Stimulated activated CD4-positive, alpha-beta T cell treated with anti-CD3 and anti-CD28 coated beads, Interleukin-2, amount 100 ng/mL, for 4 hours (primary cell): ENCODE results near the gene NUP210L.
A peak's percentile ranks its signal among the peaks of the same experiment; 100 is the strongest.
"Not testable (repeated sequence)": the region's sequence is repeated elsewhere in the genome, so short reads cannot be mapped to it uniquely, and the experiment has no call there.

ENCODE experiments used
- DNase-seq: peaks from one replicate; pipeline ENCODE4 v3.0.0-alpha.2; 2020; ENCODE audit warnings: low read depth

NUP210L gene

DNA sequence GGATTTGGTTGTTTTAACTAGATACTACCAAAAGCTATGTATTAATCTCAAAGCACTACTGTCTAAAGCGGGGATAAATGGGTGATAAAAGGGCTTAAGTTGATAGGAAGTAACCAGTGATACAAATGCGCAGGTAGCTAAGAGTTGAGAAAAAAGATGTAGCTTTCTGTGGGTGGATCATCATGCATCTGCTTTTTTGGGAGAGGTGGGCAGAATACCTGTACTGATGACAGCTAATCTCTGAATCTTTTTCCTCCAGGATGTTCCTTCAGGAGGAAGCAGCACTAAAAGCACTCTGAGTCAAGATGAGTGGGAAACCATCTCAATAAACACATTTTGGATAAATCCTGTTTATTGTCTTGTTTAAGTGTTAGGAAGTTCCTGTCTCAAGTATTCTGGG lies 163.1 kb downstream of the NUP210L start:
- no peak for DNase-seq

DNA sequence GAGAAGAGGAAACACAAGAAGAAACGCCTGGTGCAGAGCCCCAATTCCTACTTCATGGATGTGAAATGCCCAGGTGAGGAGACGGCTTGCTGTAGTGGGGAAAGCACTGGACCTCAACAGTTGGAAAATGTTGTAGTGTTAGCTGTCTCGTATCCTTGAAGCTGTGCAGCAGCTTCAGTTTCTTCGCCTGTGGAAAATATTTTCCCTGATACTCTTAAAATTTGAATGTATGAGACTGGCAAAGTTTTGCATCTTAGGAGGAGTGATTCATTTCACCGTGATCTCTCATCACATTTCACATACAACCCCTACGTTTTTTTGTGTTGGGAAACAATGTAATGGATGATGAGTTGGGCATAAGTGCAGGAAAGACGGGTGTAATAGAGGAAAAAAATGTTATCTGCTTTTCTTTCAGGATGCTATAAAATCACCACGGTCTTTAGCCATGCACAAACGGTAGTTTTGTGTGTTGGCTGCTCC lies 163.7 kb downstream of the NUP210L start:
- DNase-seq, result no peak

DNA sequence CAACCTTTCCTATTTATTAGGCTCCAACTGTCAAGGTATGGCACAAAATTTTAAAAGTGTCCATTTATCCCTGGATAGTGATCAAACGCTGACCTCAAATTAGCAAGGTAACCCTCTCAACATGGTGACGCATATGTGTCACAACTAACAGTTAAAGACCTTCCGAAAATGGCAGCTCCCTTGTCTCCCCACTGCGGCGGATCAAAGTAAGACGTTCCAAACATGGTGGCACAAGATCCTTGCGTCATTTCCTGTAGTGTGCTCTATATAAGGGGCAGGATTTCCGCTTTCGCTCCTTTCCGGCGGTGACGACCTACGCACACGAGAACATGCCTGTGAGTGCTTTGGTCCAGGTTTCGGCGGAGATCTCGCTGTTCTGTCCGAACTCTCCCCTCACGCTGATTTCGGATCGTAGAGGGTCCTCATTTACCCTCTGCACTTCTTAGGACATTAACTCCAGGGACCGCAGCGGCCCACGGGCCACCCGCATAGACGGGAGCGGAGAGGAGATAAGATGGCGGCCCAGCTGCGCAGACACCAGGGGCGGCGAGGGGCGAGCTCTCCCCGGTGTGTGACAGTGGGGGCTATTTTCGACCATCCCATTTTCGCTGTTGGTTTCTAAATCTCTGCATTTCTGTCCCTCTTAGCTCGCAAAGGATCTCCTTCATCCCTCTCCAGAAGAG lies 164.3 kb downstream of the NUP210L start, which contains the start of gene RPS27:
RPS27 (plus strand) TSS at position 295 of the 683 bp plus-strand sequence; CDS start at position 330, 35 bp downstream.
- DNase-seq, result peak; percentile 86

DNA sequence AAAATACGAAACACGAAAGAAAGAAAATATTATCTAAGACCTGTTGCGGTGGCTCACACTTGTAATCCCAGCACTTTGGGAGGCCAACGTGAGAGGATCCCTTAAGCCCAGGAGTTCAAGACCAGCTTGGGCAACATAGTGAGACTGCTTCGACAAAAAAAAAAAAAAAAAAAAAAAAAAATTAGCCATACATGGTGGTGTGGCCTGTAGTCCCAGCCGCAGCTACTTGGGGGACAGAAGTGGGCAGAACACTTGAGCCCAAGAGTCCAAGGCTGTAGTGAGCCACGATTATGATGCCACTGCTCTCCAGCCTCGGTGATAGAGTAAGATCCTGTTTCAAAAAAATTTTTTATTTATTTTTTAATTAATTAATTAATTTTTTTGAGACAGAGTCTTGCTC lies 167.3 kb downstream of the NUP210L start:
- DNase-seq, result no peak

DNA sequence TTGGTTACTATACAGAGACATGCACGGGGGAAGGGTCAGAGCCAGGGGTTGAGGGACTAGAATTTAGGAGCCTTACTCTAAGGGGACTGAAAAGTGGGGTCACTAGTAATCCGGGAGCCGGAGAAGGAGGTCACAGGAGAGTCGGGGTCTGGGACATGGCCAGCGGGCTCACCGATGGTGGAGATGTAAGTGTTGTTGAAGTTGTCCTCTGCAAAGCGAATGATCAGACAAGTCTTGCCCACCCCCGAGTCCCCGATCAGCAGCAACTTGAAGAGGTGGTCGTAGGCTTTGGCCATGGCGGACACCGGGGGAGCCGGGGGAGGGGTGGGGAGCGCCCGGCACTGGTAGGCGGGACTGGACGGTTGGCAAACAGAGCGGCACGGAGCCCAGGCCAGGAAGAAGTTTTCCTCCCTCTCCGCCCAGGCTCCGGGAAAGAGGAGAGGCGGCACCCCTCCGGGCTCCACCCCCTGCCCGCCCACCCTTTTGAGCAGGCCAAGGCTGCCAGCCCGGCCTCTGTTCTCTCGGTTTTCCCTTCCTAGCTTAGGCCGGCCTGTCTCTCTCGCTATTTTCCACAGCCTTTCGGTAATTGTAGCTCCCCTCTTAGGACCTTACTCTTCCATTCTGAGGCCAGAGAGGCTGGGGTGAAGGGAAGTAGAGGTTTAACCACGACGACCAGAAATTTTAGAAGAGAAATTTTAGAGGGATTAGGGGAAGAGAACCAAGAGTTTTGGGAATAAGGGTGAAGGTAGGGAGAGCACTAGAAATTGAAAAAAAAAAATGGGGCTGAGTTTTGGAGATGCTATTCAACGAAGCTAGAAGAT lies 168.7 kb downstream of the NUP210L start, which contains the start of gene RAB13:
RAB13 (minus strand) TSS at position 399 of the 821 bp plus-strand sequence; CDS start at position 296, 103 bp downstream.
- no peak for DNase-seq

DNA sequence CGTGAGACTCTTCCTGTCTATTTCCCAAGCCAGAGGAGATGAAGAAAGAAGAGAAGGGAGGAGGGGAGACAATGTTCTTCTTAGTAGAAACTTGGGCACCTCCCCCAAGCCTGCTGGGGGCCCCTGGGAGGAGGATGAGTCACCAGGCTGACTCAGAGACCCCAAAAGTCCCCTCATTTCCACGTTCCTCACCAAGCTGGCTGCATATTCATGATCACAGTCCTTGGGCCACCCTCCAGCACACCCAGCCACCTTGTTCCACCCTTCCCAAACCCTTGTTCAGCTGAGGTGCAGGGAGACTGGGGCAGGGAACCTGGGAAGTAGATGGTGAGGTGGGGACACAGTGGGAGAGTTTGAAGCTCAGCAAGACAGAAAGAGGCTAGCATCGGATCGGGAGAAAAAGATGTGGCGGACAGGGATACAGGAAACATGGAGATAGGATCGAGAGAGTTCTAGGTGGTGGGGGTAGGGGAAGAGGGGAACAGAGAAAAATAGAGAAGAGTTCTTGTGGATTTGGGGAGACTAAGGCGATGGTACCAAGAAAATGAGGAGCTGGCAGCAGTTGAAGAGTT lies 169.4 kb downstream of the NUP210L start:
- DNase-seq, result peak; percentile 48

DNA sequence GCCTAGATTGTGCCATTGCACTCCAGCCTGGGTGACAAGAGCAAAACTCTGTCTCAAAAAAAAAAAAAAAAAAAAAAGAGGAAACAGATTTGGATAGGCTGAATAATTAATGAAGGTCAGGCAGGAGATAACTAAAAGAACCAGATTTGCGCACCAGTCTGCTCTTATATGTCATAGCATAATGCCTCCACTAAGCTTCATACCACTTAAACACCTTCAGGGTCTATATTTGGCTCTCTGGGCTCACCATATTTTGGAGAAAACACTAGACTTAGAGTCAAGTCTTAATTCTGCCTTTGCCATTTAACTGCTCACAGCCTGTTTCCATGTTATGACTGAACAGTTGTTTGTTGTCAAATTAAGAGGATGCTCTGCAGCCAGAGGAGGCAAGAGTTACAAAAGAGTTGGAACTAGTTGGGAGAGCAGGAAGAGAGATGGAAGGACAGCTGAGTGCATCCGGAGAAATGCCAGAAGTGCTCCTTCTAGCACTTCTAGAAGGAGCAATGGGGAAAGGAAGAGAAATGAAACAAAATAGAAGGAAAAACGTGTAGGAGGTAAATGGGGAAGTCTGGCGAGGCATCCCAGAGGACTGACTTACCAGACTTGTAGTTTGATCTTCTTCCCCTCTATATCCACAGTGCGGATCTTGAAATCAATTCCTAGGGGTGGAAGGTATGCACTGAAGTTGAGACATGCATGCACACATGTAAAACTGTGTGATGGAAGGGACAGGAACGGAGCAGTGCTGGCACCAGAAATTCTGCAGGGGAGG lies 170.6 kb downstream of the NUP210L start:
- DNase-seq, result no peak

DNA sequence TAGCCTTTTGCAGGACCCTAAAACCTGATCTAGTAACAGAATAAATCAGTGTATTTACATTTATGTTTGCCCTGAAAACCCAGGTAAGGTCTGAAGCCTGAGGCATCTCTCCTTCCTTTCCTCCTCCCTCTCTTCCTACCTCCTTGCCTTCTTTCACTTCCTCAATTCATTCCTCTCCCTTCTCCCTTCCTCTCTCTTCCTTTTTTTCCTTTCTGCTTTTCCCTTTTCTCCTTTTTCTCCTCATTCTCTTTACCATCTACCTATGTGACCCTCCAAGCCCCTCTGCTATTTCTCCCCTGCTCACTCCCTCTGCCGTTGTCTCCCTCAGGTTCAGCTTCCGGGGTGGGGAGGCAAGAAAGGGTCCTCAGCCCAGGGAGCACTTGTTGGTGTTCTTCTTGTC lies 173.1 kb downstream of the NUP210L start:
- not testable (repeated sequence) for DNase-seq

DNA sequence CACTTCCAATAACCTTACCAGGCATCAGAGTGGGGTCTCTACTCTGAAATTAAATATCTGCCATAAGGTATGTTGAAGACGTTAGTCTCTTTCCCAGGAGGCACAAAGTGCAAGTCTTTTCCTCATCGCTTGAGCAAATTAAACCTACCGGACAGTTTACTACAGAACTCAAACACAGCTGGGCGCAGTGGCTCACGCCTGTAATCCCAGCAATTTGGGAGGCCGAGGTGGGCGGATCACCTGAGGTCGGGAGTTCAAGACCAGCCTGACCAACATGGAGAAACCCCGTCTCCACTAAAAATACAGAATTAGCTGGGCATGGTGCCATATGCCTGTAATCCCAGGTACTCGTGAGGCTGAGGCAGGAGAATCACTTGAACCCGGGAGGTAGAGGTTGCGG lies 175.8 kb downstream of the NUP210L start:
- not testable (repeated sequence) for DNase-seq

DNA sequence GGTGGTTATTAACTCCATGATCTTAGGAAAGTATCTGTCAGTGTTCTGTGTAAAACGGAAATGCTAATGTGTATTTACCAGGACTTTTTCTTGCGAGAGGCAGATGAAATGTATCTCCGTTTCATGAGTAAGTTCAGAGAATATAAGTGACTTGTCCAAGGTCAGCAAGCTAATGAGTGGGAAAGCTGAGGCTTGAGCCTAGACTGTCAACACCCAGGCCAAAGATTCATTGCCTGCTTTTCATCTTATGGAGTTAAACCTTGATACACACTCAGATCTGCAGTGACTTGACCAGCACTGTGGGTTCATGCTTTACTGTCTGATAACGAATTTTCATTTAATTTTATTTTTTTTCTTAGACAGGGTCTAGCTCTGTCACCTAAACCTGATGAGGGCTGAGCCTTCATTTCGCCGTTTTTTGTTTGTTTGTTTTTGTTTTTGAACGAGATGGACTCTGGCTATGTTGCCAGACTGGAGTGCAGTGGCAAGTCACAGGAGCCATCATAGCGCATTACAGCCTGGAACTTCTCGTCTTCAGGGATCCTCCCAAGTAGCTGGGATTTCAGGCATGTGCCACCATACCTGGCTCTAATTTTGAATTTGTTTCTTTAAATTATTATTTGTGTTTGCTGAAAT lies 176.5 kb downstream of the NUP210L start:
- DNase-seq, result no peak

DNA sequence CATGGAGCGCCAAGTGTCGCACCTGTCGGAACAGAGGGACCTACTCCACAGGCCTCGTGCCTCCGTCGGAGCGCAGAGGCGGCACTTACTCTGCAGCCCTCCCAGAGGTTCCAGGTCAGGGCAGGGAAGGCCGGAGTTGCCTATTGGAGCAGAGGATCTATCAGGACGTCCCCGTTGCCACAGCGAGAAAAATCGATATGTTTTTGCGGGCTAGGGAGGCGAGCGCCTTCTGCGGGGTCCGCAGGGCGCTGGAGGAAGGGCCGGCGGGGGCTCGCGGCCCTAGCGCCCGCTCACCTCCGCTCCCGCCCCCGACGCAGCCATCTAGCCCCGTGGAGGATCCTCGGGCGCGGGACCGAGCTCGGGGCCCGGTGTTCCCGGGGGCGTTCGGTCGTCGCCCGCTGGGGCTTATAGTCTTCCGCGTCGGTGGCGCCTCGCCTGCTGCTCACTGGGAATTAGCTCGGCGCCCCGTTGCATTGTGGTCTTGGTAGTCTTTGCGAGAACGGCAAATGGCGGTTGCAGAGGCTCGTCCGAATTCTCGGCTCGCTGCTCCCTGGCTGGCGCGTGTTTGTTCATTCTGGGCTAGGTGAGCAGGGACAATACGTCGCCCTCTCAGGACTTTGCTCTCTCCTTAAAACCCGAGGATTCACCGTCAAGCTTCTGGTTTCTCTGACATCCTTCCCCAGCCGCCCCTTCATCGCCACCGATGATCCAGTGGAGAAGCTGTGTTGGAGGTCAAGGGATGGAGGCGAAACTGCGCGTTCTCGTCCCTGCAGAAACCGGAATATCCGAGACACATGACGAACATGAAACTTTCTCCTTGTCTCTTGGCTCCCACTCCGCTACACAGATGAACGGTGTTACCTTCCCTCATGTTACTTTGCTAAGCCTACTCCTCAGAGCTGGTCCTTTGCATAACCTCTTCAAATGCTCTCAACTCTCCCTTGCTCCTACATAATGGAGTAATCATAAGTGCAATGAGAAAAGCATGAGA lies 177.3 kb downstream of the NUP210L start, which contains the start of gene JTB:
JTB (minus strand) TSS at position 425 of the 991 bp plus-strand sequence; CDS start at position 3, 422 bp downstream.
- DNase-seq, result peak; percentile 79

DNA sequence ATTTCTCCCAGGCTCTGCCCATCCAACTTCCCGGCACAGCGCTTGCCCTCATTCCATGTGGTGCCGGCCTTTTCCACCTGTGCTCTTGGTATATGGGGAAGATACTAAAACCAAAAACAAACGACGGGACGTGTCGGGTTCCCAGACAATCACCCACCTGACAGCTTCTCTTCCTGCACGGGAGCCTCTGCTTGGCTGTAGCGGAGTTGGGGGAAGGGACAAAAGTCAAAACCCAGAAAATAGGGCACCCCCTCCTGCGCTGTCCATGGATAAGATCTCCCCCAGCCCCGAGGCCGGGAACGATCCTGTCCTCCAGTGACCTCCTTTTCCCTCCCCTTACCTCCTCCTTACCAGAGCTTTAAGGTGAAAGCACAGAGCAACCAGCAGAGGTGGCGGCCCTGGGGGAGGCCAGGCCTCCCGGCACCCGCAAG lies 178.0 kb downstream of the NUP210L start:
- DNase-seq, result no peak

DNA sequence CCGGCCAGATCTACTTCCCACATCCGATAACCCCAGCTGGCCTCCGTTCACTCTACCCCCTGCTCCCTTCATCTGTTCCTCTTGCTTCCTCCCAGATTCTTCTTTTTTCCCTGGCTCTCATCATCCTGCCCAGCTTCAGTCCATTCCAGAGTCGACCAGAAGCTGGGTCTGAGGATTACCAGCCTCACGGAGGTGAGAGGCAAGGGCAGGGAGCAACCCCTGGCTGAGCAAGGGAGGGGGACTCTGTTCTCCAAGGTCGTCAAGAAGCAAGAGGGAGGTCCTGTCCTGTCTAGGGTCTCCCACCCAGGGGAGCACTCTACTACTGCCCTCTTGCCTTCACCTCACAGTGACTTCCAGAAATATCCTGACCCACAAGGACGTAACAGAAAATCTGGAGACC lies 181.3 kb downstream of the NUP210L start:
- no peak for DNase-seq

DNA sequence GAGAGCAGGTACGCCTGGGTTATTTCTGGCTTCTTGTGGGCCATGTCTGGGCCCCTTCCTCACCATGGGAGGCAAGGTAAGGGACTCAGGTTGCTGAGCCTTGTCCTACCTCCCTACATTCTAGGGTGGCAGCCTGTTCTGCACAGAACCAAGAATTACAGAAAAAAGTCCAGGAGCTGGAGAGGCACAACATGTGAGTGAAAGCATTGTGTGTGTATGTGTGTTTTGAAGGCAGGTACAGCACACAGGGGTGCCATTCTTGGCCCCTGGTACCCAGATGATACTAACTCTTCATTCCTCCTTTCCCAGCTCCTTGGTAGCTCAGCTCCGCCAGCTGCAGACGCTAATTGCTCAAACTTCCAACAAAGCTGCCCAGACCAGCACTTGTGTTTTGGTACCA lies 181.8 kb downstream of the NUP210L start:
- no peak for DNase-seq

DNA sequence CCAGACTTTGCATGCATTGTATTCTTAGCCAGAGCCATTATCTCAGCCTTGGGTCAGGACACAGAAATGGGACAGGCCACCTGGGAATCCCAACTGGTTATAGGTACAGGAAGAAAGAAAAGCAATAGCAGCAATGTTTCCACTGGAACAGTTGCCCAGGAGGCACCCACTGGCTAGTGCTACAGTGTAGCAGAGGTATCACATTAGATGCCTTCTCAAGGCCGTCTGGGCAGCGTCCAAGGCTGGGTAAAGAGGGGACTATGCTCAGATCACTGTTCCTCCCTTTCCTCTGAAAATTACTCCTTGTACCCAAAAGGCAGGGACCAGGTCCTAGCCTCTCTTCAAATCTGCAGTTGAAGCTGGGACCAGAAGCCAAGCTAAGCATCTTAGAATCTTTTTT lies 184.5 kb downstream of the NUP210L start:
- no peak for DNase-seq

DNA sequence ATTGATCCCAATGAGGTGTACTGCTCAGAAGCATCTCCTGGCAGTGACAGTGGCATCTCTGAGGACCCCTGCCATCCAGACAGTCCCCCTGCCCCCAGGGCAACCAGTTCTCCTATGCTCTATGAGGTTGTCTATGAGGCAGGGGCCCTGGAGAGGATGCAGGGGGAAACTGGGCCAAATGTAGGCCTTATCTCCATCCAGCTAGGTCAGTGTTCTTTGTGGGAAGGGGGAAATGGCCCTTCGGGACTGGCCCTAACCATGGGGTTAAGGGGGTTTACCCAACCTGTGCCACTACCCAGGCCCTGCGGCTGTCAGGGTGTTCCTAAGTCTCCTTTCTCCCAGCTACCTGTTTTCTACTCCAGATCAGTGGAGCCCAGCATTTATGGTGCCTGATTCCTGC lies 185.9 kb downstream of the NUP210L start:
- no peak for DNase-seq

DNA sequence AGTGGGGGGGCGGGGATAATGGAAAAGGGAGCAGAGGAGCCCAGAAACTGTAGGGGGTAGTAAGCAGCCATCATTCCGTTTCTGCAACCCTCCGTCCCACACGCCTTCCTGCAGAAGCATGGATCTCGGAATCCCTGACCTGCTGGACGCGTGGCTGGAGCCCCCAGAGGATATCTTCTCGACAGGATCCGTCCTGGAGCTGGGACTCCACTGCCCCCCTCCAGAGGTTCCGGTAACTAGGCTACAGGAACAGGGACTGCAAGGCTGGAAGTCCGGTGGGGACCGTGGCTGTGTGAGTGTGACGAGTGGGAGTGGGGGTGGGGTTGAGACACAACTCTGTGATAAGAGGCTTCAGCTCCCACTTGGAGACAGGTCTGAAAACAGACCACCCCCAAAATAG lies 186.5 kb downstream of the NUP210L start:
- DNase-seq, result no peak

DNA sequence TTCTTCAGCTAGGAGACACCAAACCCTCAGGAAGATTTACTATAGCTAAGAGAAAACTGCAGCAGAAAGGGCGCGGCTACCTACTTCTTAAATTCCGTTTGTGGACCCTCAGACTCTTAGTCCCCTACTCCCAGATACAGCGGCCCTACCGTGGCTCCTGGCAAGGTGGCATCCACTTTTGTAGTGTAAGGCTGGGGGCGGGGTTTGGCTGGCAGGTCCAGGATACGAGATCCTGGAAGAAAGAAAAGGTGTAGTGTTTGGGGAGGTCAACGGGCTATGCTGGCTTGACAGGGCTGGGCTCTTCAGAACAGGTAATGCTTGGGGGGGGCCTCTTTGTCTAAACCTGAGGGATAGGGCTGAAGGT lies 186.9 kb downstream of the NUP210L start:
- no peak for DNase-seq

DNA sequence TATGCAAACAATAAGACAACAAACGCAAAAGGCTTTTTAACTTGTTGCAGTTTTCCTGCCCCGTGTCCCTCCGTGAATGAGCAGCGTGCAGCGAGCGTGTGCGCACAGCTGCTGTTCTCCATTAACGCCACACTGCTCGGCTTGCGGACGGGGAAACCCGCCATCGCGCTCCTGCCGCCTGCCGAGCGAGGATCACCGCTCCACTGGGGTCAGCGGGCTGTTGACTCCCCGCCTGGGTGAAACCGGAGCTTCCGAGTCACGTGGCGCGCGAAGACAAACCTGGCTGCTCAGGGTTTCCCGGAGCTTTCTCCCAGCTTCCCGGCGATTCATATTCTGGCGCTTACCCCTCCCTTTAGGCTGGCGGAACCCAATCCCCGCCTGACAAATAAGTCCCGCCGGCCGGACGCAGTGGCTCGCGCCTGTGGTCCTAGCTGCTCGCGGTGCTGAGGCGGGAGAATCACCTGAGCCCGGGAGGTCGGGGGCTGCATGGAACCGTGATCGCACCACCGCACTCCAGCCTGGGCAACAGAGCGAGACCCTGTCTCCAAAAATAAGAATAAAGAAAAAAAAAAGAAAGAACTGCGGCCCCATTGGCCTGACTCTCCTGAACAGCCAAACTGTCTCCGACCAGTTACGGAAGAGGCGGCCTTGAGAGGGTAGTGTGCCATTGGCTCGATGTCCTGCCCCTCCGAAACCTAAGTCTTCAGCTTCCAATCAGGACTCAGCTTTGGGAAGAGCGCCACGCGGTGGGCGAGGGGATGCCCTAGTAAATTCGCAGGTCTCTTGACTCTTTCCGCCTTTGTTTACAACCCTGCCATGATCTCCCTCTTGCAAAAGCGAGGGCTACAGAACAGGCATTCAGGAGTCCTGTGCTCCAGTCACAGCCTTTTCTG lies 187.5 kb downstream of the NUP210L start, which contains the start of gene CREB3L4:
CREB3L4 (plus strand) TSS at position 796 of the 893 bp plus-strand sequence. CDS start 624 bp downstream, outside the sequence.
- DNase-seq, result peak; percentile 65
